Hepatocyte (in vitro differentiated cells): ENCODE results near the gene VSTM2L. TPM values are rescaled to one million over a fixed set of nuclear protein-coding genes. Genes with fewer than 3 reads are reported as not detected.
A peak's percentile ranks its signal among the peaks of the same experiment; 100 is the strongest.

Experiments used
- DNase-seq: peaks from one replicate; pipeline ENCODE4 v3.0.0-alpha.2; 2016; ENCODE audit warnings: low spot score
- H2AFZ ChIP-seq: fragments of 200-600 bp; sonication (generic); 2 replicates; pipeline ENCODE4 v1.6.0; 2016; ENCODE audit warnings: antibody characterized with exemption, mild to moderate bottlenecking
- H3K27ac ChIP-seq: fragments of 200-600 bp; sonication (generic); 2 replicates; pipeline ENCODE4 v1.5.1; 2016; ENCODE audit warnings: mild to moderate bottlenecking
- H3K27me3 ChIP-seq: fragments of 200-600 bp; sonication (generic); 2 replicates; pipeline ENCODE4 v1.6.1; 2016
- H3K36me3 ChIP-seq: fragments of 200-600 bp; sonication (generic); replicated peaks from 2 replicates; pipeline ENCODE4 v1.5.1; 2016; ENCODE audit warnings: low read depth; ENCODE audit not compliant: insufficient read depth
- H3K4me1 ChIP-seq: fragments of 200-600 bp; sonication (generic); 2 replicates; pipeline ENCODE4 v1.5.1; 2016; ENCODE audit warnings: mild to moderate bottlenecking, moderate library complexity; ENCODE audit not compliant: insufficient read depth
- H3K4me2 ChIP-seq: fragments of 200-600 bp; sonication (generic); 2 replicates; pipeline ENCODE4 v1.6.0; 2016
- H3K4me3 ChIP-seq: fragments of 200-600 bp; sonication (generic); 2 replicates; pipeline ENCODE4 v1.5.1; 2016; ENCODE audit warnings: mild to moderate bottlenecking
- H3K79me2 ChIP-seq: fragments of 200-600 bp; sonication (generic); 2 replicates; pipeline ENCODE4 v1.6.0; 2017; ENCODE audit warnings: mild to moderate bottlenecking
- H3K9me2 ChIP-seq: fragments of 200-600 bp; sonication (generic); replicated peaks from 2 replicates; pipeline ENCODE4 v1.6.0; 2017; ENCODE audit warnings: mild to moderate bottlenecking; ENCODE audit not compliant: insufficient read depth
- H3K9me3 ChIP-seq: fragments of 200-600 bp; sonication (generic); 2 replicates; pipeline ENCODE4 v1.5.1; 2016; ENCODE audit warnings: low read depth, mild to moderate bottlenecking
- H4K20me1 ChIP-seq: fragments of 200-600 bp; sonication (generic); 2 replicates; pipeline ENCODE4 v1.6.0; 2016; ENCODE audit warnings: mild to moderate bottlenecking; ENCODE audit not compliant: insufficient read depth, poor library complexity, severe bottlenecking
- EZH2 ChIP-seq: fragments of 200-600 bp; sonication (generic); IDR thresholded peaks from 2 replicates; pipeline ENCODE4 v1.6.1; 2016; ENCODE audit warnings: antibody characterized with exemption, mild to moderate bottlenecking, borderline replicate concordance
- EZH2phosphoT487 ChIP-seq: fragments of 200-600 bp; sonication (generic); IDR thresholded peaks from one replicate; pipeline ENCODE4 v1.6.1; 2018; ENCODE audit warnings: antibody characterized with exemption, mild to moderate bottlenecking, low read depth, moderate library complexity; ENCODE audit not compliant: unreplicated experiment, severe bottlenecking
- WGBS: methylation state at CpG from one replicate; pipeline ENCODE4 v1.1.6; 2016; ENCODE audit warnings: low lambda C conversion rate; ENCODE audit errors: missing lambda C conversion rate; 5-methylcytosine and 5-hydroxymethylcytosine counted together
- polyA plus RNA-seq: library from polyadenylated mRNA; unstranded; fragments of >200 nt; fragmentation: Nextera tagmentation; extraction: Ambion mirVana; gene quantifications from 2 replicates; pipeline ENCODE4 v1.2.1, GENCODE V29; 2016
- total RNA-seq: library from RNA; depleted of rRNA; stranded (reverse); fragments of >200 nt; gene quantifications from 2 replicates; pipeline ENCODE4 v1.2.3, GENCODE V29; 2014
- TF ChIP-seq, protein P1 (sequence below): fragments of 200-600 bp; sonication (generic); IDR thresholded peaks from 2 replicates; pipeline ENCODE4 v1.5.1; 2016; ENCODE audit warnings: antibody characterized with exemption, mild to moderate bottlenecking; ENCODE audit not compliant: poor library complexity

Gene VSTM2L
- total and polyA plus RNA-seq, 2 experiments from 2014 or later = 2.5 to 3.7 TPM

DNA sequence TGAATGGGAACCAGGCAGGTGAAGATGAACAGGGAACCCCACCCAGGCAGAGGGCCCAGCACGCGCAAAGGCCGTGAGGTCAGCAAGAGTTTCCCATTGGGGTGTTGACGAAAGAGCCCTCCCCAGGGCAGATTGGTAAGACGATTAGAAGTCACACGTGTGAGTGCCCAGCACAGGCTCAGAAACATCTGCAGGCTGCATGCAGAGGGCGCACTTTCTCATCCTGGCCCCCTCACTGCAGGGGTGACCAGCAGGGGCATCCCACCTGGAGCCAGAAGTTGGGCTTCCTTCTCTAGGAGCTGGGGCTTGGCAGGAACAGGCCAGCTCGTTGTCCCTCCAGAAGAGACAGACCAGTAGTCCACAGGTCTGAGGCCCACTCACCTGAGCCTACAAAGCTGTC lies 38.4 kb downstream of the VSTM2L start:
- Histone ChIP-seq H3K4me3 (no peak overlapping the region), H2AFZ (no peak overlapping the region), H3K9me3 (no peaks in the 10 kb centered on the region), H3K4me2 (no peak overlapping the region), H3K4me1 (no peaks in the 10 kb centered on the region), H3K79me2 (no peaks in the 10 kb centered on the region), H3K27ac (no peak overlapping the region), H3K9me2 (no peaks in the 10 kb centered on the region), H4K20me1 (no peaks in the 10 kb centered on the region), H3K36me3 (no peaks in the 10 kb centered on the region), H3K27me3 (no peaks in the 10 kb centered on the region)
- TF ChIP-seq EZH2 (no peak), EZH2phosphoT487 (no peak)
- TF ChIP-seq, protein P1, sequence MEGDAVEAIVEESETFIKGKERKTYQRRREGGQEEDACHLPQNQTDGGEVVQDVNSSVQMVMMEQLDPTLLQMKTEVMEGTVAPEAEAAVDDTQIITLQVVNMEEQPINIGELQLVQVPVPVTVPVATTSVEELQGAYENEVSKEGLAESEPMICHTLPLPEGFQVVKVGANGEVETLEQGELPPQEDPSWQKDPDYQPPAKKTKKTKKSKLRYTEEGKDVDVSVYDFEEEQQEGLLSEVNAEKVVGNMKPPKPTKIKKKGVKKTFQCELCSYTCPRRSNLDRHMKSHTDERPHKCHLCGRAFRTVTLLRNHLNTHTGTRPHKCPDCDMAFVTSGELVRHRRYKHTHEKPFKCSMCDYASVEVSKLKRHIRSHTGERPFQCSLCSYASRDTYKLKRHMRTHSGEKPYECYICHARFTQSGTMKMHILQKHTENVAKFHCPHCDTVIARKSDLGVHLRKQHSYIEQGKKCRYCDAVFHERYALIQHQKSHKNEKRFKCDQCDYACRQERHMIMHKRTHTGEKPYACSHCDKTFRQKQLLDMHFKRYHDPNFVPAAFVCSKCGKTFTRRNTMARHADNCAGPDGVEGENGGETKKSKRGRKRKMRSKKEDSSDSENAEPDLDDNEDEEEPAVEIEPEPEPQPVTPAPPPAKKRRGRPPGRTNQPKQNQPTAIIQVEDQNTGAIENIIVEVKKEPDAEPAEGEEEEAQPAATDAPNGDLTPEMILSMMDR = peak; percentile 3
- 61% methylated on average over 8 of the region's 8 CpGs for WGBS
- DNase-seq = no peak

DNA sequence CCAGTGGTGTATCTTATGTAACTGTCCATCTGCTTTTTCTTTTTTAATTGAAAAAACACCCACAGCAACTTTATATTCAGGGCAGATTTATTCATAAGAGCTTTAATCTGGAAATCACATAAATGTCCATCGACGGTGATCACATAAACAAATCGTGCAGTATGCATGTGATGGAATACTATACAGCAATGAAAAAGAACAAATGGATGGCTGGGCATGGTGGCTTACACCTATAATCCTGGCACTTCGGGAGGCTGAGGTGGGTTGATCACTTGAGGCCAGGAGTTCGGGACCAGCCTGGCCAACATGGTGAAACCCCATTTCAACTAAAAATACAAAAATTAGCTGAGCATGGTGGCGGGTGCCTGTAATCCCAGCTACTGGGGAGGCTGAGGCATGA lies 39.1 kb downstream of the VSTM2L start:
- no peaks in the 10 kb centered on the region for H3K36me3 ChIP-seq
- TF ChIP-seq EZH2 (no peak), EZH2phosphoT487 (no peak)
- TF ChIP-seq, protein P1 = no peak
- DNase-seq = no peak
- no peaks in the 10 kb centered on the region for H3K4me1 ChIP-seq
- no peak overlapping the region for H3K4me3 ChIP-seq
- H4K20me1 ChIP-seq = no peaks in the 10 kb centered on the region
- WGBS = 87% methylated on average over 6 of the region's 6 CpGs
- H3K4me2 ChIP-seq = no peak overlapping the region
- no peaks in the 10 kb centered on the region for H3K9me2 ChIP-seq
- no peaks in the 10 kb centered on the region for H3K79me2 ChIP-seq
- H3K27ac ChIP-seq = no peak overlapping the region
- H2AFZ ChIP-seq = no peak overlapping the region
- H3K9me3 ChIP-seq = no peaks in the 10 kb centered on the region
- no peaks in the 10 kb centered on the region for H3K27me3 ChIP-seq

- Histone ChIP-seq H3K9me3 (no peaks in the 10 kb centered on the region), H2AFZ (no peak overlapping the region), H3K36me3 (no peaks in the 10 kb centered on the region), H3K4me3 (no peak overlapping the region), H3K9me2 (no peaks in the 10 kb centered on the region), H3K27ac (no peak overlapping the region), H4K20me1 (no peaks in the 10 kb centered on the region), H3K27me3 (no peaks in the 10 kb centered on the region), H3K4me2 (no peak overlapping the region), H3K79me2 (no peaks in the 10 kb centered on the region), H3K4me1 (no peaks in the 10 kb centered on the region)
- TF ChIP-seq, protein P1 = no peak
- TF ChIP-seq EZH2phosphoT487 = no peak
- no peak for TF ChIP-seq EZH2
- no peak for DNase-seq
- 86% methylated on average over 12 of the region's 12 CpGs for WGBS
These were observed 40.1 kb downstream of the VSTM2L start for GRCh38 chr20:37943033-37943432.
